GM12873 (cell line): ENCODE measurements around the gene CERCAM.

ENCODE experiments used
- TF ChIP-seq, protein P1 (sequence below): IDR thresholded peaks from 2 replicates; pipeline ENCODE4 v1.5.1; 2012; ENCODE audit warnings: low read depth, mild to moderate bottlenecking, moderate library complexity, low read length, control low read depth; ENCODE audit not compliant: insufficient read depth; ENCODE audit errors: missing control alignments

Gene CERCAM

GRCh38 chr9:128439273-128439672 is 18.6 kb downstream of the CERCAM start:
- TF ChIP-seq, protein P1, sequence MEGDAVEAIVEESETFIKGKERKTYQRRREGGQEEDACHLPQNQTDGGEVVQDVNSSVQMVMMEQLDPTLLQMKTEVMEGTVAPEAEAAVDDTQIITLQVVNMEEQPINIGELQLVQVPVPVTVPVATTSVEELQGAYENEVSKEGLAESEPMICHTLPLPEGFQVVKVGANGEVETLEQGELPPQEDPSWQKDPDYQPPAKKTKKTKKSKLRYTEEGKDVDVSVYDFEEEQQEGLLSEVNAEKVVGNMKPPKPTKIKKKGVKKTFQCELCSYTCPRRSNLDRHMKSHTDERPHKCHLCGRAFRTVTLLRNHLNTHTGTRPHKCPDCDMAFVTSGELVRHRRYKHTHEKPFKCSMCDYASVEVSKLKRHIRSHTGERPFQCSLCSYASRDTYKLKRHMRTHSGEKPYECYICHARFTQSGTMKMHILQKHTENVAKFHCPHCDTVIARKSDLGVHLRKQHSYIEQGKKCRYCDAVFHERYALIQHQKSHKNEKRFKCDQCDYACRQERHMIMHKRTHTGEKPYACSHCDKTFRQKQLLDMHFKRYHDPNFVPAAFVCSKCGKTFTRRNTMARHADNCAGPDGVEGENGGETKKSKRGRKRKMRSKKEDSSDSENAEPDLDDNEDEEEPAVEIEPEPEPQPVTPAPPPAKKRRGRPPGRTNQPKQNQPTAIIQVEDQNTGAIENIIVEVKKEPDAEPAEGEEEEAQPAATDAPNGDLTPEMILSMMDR, result no peak

DNA sequence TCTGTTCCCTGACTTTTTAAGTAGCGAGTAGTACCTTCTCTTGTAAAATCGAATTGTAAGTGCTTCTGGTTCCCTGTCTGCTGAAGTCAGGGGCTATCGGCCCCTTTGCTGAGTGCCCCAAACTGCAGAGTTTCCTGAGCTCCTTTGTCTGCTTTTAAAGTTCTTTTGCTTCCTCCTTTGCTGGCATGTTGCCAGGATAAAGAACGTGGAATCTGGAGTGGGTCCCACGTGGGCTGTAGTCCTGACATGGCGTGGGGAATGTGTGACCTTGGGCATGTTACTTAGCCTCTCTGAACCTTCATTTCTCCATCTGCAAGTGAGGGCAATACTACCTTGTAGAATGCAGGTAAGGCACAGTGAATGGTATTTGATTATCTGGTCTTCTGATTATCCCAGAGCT is 21.5 kb downstream of the CERCAM start:
- TF ChIP-seq, protein P1, result no peak

DNA sequence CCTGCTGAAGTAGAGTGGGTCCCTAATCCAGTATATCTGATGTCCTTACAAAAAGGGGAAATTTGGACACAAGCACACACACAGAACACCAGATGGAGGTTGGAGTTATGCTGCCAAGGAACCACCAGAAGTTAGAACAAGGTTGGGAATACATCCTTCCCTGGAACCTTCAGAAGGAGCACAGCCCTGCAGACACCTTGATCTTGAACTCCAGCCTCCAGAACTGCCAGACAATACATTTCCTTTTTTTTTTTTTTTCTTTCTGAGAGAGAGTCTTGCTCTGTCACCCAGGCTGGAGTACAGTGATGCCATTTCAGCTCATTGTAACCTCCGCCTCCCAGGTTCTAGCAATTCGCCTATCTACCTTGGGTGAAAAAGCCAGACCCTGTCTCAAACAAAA is 28.1 kb downstream of the CERCAM start:
- TF ChIP-seq, protein P1, result no peak

GRCh38 chr9:128454991-128455390 is 34.3 kb downstream of the CERCAM start:
- TF ChIP-seq, protein P1, result no peak

GRCh38 chr9:128455849-128456612 is 35.4 kb downstream of the CERCAM start, which contains the start of gene ODF2:
Gene ODF2 (plus strand): TSS chr9:128456006. CDS start chr9:128456092, 86 bp downstream.
- TF ChIP-seq, protein P1, result no peak

GRCh38 chr9:128456613-128457061 is 36.0 kb downstream of the CERCAM start:
- TF ChIP-seq, protein P1, result no peak

DNA sequence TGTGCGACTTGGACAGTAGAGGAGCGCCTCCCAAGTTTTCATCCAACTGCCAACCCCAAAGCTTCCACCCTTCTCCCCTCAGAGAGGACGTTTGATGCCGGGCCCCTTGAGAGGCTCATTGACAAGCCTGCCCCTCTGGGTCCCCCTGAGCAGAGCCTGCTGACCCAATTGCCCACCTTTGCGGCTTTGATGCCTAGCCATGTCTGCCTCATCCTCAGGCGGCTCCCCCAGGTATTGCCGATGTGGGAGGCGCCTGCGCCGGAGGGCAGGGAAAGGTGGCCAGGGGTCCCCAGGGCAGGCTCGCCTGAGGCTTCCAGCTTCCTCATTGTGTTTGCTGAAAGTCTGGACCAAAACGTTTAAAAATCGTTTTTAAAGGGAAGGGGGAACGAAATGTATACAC is 36.5 kb downstream of the CERCAM start:
- TF ChIP-seq, protein P1, result no peak
